ENCODE data around the gene DPP7.

DNA sequence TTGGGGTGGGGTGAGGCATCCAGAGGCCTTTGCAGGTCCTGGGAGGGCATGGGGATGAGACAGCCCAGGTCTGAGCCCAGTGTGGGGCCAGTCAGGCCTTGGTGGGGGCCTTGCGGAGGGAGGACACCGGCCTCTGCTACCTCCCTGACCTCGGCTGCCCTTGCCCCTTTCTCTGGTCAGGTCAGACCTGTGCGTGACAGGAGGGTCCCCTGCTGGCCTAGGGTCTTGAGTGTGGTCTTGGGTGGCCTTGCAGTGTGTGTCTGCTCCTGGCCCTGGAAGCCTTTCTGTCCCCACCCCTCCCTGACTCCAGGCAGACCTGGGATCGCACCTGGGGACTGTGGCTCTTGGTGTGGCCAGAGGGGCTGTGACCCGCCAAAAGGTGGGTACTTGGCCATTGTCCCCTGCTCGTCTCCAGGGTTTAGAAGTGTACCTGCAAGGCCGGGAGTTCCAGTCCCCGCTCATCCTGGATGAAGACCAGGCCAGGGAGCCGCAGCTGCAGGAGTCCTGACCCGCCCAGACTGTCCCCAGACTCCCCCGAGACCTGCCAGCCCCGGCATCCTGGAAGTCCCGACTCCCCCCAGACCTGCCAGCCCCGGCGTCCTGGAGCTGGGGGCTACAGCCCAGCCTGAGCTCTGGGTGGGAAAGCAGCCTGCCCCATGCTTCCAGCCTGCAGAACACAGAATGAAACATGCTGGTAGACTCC lies 32.2 kb downstream of the DPP7 start:
- TF ChIP-seq, protein P1, sequence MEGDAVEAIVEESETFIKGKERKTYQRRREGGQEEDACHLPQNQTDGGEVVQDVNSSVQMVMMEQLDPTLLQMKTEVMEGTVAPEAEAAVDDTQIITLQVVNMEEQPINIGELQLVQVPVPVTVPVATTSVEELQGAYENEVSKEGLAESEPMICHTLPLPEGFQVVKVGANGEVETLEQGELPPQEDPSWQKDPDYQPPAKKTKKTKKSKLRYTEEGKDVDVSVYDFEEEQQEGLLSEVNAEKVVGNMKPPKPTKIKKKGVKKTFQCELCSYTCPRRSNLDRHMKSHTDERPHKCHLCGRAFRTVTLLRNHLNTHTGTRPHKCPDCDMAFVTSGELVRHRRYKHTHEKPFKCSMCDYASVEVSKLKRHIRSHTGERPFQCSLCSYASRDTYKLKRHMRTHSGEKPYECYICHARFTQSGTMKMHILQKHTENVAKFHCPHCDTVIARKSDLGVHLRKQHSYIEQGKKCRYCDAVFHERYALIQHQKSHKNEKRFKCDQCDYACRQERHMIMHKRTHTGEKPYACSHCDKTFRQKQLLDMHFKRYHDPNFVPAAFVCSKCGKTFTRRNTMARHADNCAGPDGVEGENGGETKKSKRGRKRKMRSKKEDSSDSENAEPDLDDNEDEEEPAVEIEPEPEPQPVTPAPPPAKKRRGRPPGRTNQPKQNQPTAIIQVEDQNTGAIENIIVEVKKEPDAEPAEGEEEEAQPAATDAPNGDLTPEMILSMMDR (IDR thresholded peaks at IDR 0.05; ENCODE audit: insufficient read depth, low read length): no peak
- TF ChIP-seq, protein P2, sequence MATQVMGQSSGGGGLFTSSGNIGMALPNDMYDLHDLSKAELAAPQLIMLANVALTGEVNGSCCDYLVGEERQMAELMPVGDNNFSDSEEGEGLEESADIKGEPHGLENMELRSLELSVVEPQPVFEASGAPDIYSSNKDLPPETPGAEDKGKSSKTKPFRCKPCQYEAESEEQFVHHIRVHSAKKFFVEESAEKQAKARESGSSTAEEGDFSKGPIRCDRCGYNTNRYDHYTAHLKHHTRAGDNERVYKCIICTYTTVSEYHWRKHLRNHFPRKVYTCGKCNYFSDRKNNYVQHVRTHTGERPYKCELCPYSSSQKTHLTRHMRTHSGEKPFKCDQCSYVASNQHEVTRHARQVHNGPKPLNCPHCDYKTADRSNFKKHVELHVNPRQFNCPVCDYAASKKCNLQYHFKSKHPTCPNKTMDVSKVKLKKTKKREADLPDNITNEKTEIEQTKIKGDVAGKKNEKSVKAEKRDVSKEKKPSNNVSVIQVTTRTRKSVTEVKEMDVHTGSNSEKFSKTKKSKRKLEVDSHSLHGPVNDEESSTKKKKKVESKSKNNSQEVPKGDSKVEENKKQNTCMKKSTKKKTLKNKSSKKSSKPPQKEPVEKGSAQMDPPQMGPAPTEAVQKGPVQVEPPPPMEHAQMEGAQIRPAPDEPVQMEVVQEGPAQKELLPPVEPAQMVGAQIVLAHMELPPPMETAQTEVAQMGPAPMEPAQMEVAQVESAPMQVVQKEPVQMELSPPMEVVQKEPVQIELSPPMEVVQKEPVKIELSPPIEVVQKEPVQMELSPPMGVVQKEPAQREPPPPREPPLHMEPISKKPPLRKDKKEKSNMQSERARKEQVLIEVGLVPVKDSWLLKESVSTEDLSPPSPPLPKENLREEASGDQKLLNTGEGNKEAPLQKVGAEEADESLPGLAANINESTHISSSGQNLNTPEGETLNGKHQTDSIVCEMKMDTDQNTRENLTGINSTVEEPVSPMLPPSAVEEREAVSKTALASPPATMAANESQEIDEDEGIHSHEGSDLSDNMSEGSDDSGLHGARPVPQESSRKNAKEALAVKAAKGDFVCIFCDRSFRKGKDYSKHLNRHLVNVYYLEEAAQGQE (IDR thresholded peaks at IDR 0.05; ENCODE audit: insufficient replicate concordance, low read depth): no peak
- no peak for TF ChIP-seq POLR2AphosphoS5 (IDR thresholded peaks at IDR 0.05; ENCODE audit: low read depth)

Data from HL-60 (cell line).